ENCODE results near the gene KCNAB1.

KCNAB1 gene

GRCh38 chr3:156518726-156519125, 398.3 kb downstream of the KCNAB1 start:
- peaks cover 2 to 16% (median 9%) of the 10 kb centered on the region in 3 donors for H3K36me3 ChIP-seq
- intact Hi-C loops (cut with DNase I; ENCODE audit: low total_unique reads): no loop called here
- H3K4me3 ChIP-seq: no peak overlapping the region
- no peaks in the 10 kb centered on the region for H3K9me3 ChIP-seq
- no peaks in the 10 kb centered on the region for H3K27me3 ChIP-seq
- DNase-seq: no peak
- no peak for TF ChIP-seq CTCF (IDR thresholded peaks at IDR 0.05)
- H3K27ac ChIP-seq: no peak overlapping the region
- H3K4me1 ChIP-seq: peaks cover 0 to 20% (median 9%) of the 10 kb centered on the region in 4 donors

- H3K4me1 ChIP-seq: peaks cover 0 to 20% (median 9%) of the 10 kb centered on the region in 4 donors
- no peaks in the 10 kb centered on the region for H3K9me3 ChIP-seq
- H3K27me3 ChIP-seq: no peaks in the 10 kb centered on the region
- H3K27ac ChIP-seq: no peak overlapping the region
- H3K36me3 ChIP-seq: peaks cover 9 to 21% (median 12%) of the 10 kb centered on the region in 3 donors
- H3K4me3 ChIP-seq: no peak overlapping the region
- no peak for TF ChIP-seq CTCF (IDR thresholded peaks at IDR 0.05)
- intact Hi-C loops (cut with DNase I; ENCODE audit: low total_unique reads): no loop called here
- no peak for DNase-seq
Measured at GRCh38 chr3:156519758-156520162, 399.4 kb downstream of the KCNAB1 start.

GRCh38 chr3:156522673-156523072, 402.3 kb downstream of the KCNAB1 start:
- no peak for TF ChIP-seq CTCF (IDR thresholded peaks at IDR 0.05)
- Histone ChIP-seq H3K9me3 (no peaks in the 10 kb centered on the region), H3K4me3 (no peak overlapping the region), H3K4me1 (peaks cover 0 to under 1% (median 0%) of the 10 kb centered on the region in 4 donors), H3K27ac (no peak overlapping the region), H3K27me3 (no peaks in the 10 kb centered on the region), H3K36me3 (peaks cover 23 to 43% (median 30%) of the 10 kb centered on the region in 3 donors)
- DNase-seq: no peak
- intact Hi-C loops (cut with DNase I; ENCODE audit: low total_unique reads): no loop called here

- no peaks in the 10 kb centered on the region for H3K4me1 ChIP-seq
- no peak overlapping the region for H3K4me3 ChIP-seq
- TF ChIP-seq CTCF (IDR thresholded peaks at IDR 0.05): no peak
- H3K36me3 ChIP-seq: peaks cover 36 to 51% (median 47%) of the 10 kb centered on the region in 3 donors
- no peak overlapping the region for H3K27ac ChIP-seq
- no peak for DNase-seq
- H3K27me3 ChIP-seq: no peaks in the 10 kb centered on the region
- no peaks in the 10 kb centered on the region for H3K9me3 ChIP-seq
- intact Hi-C loops (cut with DNase I; ENCODE audit: low total_unique reads): no loop called here
Measured at GRCh38 chr3:156525808-156526207, 405.4 kb downstream of the KCNAB1 start.

- DNase-seq: no peak
- no peaks in the 10 kb centered on the region for H3K9me3 ChIP-seq
- no peaks in the 10 kb centered on the region for H3K27me3 ChIP-seq
- no peak for TF ChIP-seq CTCF (IDR thresholded peaks at IDR 0.05)
- no peaks in the 10 kb centered on the region for H3K4me1 ChIP-seq
- intact Hi-C loops (cut with DNase I; ENCODE audit: low total_unique reads): no loop called here
- peaks cover 43 to 56% (median 55%) of the 10 kb centered on the region in 3 donors for H3K36me3 ChIP-seq
- H3K4me3 ChIP-seq: no peak overlapping the region
- no peak overlapping the region for H3K27ac ChIP-seq
Measured at GRCh38 chr3:156527060-156527459, 406.7 kb downstream of the KCNAB1 start.

- no peak overlapping the region for H3K4me3 ChIP-seq
- H3K4me1 ChIP-seq: peaks cover 0 to 13% (median 8%) of the 10 kb centered on the region in 4 donors
- H3K36me3 ChIP-seq: peaks cover 28 to 45% (median 34%) of the 10 kb centered on the region in 3 donors
- H3K9me3 ChIP-seq: no peaks in the 10 kb centered on the region
- intact Hi-C loops (cut with DNase I; ENCODE audit: low total_unique reads): no loop called here
- DNase-seq: no peak
- H3K27me3 ChIP-seq: no peaks in the 10 kb centered on the region
- TF ChIP-seq CTCF (IDR thresholded peaks at IDR 0.05): no peak
- H3K27ac ChIP-seq: no peak overlapping the region
Measured at GRCh38 chr3:156530980-156531379, 410.6 kb downstream of the KCNAB1 start.

All from tibial artery (tissue), 4 donors.